CD4-positive, alpha-beta T cell treated with Interleukin-10 for 1 hour (primary cell): ENCODE measurements around the gene STAM2.

Experiments used
- DNase-seq: peaks from one replicate; pipeline ENCODE4 v3.0.0-alpha.2; 2020

STAM2 gene

GRCh38 chr2:152067823-152068222, 107.7 kb downstream of the STAM2 start:
- no peak for DNase-seq
